GM12872 (cell line): ENCODE measurements around the gene SELENON.

ENCODE experiments used
- TF ChIP-seq, protein P1 (sequence below): IDR thresholded peaks from 3 replicates; pipeline ENCODE4 v1.5.1; 2011; ENCODE audit warnings: low read depth, mild to moderate bottlenecking, low read length, moderate library complexity; ENCODE audit not compliant: insufficient read depth

The SELENON gene

GRCh38 chr1:25814549-25815087 lies 14.6 kb downstream of the SELENON start:
- TF ChIP-seq, protein P1, sequence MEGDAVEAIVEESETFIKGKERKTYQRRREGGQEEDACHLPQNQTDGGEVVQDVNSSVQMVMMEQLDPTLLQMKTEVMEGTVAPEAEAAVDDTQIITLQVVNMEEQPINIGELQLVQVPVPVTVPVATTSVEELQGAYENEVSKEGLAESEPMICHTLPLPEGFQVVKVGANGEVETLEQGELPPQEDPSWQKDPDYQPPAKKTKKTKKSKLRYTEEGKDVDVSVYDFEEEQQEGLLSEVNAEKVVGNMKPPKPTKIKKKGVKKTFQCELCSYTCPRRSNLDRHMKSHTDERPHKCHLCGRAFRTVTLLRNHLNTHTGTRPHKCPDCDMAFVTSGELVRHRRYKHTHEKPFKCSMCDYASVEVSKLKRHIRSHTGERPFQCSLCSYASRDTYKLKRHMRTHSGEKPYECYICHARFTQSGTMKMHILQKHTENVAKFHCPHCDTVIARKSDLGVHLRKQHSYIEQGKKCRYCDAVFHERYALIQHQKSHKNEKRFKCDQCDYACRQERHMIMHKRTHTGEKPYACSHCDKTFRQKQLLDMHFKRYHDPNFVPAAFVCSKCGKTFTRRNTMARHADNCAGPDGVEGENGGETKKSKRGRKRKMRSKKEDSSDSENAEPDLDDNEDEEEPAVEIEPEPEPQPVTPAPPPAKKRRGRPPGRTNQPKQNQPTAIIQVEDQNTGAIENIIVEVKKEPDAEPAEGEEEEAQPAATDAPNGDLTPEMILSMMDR: no peak

DNA sequence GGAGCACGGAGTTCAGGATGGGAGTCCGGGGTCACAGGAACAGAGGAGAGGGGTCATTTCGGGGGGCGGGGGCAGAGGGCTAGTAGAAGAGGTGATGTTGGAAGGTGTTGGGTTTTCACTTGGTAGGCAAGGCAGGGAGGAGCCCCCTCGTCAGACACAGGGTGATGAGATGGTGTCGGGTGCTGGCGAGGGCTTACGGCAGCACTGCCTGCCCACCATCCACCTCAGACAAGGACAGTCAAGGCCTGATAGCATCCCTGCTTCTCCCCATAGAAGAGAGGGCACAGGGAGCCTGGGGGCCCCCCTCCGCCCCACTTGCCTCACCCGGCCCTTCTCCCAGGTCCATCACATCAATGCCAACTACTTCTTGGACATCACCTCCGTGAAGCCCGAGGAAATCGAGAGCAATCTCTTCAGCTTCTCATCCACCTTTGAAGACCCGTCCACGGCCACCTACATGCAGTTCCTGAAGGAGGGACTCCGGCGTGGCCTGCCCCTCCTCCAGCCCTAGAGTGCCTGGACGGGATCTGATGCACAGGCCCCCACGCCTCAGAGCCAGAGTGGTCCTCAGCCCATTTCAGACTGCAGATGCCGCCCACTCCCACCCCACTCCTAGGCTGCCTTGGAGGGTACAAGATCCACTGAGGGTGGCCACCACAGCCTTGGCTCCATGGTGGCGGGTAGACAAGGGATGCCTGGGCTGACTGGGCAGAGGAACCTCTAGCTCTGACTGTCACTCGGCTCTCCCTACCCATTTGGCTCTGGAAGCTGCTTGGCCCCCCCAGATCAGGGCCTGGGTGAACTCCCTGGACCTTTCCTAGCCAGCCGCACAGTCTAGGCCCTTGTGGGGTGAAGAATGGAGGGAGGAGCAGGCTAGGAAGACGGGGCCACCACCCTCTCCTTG lies 15.5 kb downstream of the SELENON start:
- TF ChIP-seq, protein P1: no peak

DNA sequence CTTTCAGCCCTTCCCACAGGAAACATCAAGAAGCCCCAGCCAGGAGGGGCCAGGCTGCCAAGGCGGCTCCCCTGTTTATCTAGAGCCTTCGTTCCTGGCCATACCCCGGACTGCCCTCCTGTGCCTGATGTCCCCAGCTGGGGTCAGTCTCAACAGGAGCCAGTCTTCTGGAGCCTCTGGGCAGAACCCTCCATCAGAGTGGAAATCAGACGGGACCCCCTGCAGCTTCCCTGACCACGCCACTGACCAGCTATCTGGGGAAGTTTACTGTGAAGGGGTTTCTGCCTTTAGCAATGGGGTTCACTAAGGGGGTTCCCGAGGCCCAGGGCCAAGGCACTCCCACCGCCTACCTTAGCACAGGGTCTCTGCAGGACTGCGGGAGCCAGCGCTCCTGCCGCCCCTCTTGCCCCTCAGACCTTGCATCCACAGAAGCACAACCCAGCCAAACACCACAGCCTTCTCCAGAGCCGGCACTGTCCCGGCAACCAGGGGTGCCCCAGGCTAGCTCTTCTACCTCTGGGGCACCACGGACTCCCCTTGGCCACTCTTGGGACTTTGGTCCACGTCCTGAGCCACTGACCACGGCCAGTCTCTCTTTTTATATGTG lies 16.2 kb downstream of the SELENON start:
- TF ChIP-seq, protein P1: no peak

DNA sequence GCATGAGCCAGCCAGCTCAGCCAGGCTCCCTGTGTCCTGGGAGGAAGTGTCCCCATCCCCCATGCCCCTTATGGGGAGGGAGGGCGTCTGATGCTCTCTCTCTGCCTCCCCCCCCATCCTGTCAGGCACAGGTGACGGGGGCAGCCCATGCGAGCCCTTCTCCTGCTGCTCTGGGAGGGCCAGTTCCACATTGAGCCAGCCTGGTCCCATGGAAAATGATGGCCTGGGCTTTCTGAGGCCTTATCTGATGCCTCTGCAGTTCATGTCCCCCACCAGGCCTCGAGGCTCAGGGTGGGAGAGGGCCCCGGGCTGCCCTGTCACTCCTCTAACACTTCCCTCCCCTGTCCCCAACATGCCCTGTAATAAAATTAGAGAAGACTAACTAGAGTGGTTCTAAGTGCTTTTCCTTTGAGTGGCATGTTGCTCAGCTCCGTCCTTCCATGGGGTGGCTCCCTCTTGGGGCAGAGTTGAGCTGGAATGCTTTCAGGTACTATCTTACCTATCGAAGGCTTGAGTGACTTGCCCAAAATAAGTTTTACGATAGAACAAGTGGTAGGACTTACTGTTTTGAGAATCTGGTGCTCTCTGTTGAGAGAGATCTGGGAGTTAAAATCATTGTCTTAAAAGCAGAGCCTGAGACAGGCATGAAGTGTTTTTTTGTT lies 18.0 kb downstream of the SELENON start:
- TF ChIP-seq, protein P1: no peak

DNA sequence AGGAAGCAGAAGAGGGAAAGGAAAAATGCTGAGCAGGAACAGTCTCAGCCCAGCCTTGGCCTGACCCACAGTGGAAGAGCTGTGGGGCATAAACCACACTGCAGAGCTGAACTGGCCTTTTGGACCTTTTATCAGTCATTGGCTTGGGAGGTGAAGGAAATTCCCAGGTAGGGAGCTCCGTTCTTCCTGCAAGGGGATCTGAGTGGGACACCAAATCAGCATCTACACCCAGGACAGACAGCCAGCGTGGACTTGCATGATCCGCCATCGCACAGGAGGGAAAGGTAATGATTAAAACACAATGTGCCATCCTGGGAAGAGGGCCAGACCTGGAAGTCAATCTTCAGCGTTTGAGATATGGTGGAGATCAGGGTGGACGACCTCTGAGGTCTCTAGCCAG lies 18.6 kb downstream of the SELENON start:
- TF ChIP-seq, protein P1: no peak

DNA sequence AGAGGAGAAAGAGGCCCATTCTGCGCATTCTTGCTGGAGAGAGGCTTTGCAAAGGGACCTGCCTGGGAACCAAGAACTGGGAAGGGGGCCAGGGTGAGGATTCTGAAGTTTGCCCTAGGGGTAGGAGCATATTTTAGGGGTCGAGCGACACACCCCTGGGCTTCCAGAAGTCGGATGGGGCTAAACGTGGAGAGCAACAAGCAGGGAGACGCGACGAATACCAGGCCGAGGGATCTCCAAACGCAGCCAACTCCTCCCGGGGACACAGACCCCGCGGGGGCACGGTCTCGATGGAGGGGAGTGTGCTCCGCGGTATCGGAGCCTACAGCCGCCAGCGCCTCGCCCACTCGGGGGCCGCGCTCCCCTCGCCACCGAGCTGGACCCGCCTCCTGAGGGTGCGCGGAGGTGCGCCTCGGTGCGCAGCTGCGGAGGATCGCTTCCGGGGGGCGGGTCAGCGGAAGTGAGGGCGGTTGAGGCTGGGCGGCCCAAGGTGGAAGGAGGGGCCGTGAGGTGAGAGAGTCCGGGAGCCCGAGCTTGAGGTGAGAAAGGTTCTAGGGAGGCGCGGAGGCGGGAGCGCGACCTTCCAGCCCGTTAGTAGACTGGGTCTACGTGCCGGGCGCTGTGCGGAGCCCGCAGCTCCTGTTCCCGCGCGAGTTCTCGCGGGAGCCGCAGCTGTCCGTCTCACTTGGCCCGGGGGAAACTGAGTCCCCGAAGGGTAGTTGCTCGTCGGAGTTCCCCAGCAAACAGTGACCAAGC lies 19.7 kb downstream of the SELENON start, which contains the start of gene MTFR1L:
TSS of gene MTFR1L (plus strand) at position 464 of the 756 bp plus-strand sequence. CDS start 3,151 bp downstream, outside the sequence.
- TF ChIP-seq, protein P1: no peak
